Thyroid gland (tissue), 4 donors: ENCODE measurements around the gene BCLAF3.

Experiments
- POLR2A ChIP-seq, 2 donors: fragments of 450-650 bp; IDR thresholded peaks; one replicate each; pipeline ENCODE4 v1.6.1; 2017; ENCODE audit warnings: antibody characterized with exemption in 2 of 2, mild to moderate bottlenecking in 2 of 2, moderate library complexity in 1 of 2
- TF ChIP-seq, protein P1 (sequence below), 6 experiments: fragments of 200-600 bp in 3 of 6; fragments of 450-650 bp in 3 of 6; sonication (generic) in 3 of 6; IDR thresholded peaks; one replicate each; pipeline ENCODE4 v1.5.1; 2016 to 2019; ENCODE audit warnings: antibody characterized with exemption in 6 of 6, mild to moderate bottlenecking in 2 of 6, inconsistent platforms in 1 of 6, moderate library complexity in 1 of 6

- TF ChIP-seq, protein P1, sequence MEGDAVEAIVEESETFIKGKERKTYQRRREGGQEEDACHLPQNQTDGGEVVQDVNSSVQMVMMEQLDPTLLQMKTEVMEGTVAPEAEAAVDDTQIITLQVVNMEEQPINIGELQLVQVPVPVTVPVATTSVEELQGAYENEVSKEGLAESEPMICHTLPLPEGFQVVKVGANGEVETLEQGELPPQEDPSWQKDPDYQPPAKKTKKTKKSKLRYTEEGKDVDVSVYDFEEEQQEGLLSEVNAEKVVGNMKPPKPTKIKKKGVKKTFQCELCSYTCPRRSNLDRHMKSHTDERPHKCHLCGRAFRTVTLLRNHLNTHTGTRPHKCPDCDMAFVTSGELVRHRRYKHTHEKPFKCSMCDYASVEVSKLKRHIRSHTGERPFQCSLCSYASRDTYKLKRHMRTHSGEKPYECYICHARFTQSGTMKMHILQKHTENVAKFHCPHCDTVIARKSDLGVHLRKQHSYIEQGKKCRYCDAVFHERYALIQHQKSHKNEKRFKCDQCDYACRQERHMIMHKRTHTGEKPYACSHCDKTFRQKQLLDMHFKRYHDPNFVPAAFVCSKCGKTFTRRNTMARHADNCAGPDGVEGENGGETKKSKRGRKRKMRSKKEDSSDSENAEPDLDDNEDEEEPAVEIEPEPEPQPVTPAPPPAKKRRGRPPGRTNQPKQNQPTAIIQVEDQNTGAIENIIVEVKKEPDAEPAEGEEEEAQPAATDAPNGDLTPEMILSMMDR (IDR thresholded peaks at IDR 0.05): no peak
- no peak for TF ChIP-seq POLR2A (IDR thresholded peaks at IDR 0.05)
Measured at GRCh38 chrX:19972984-19973383, 17.9 kb downstream of the BCLAF3 start.
